K562 (cell line): ENCODE results near the gene C2CD5. TPM values are rescaled to one million over a fixed set of nuclear protein-coding genes. Genes with fewer than 3 reads are reported as not detected.
"Not testable (repeated sequence)": the region's sequence is repeated elsewhere in the genome, so short reads cannot be mapped to it uniquely, and the experiment has no call there.

Source experiments
- ATAC-seq: fragments of 200-7000 bp; cut with Tn5 transposase; 3 replicates; pipeline ENCODE4 v1.9.1; 2020; ENCODE audit warnings: moderate library complexity
- BruUV-seq: library from RNA; stranded (reverse); fragments of 400-500 nt; replicated peaks from 2 replicates; lab custom pipeline; 2021; lab: Mats Ljungman, UMichigan
- CTCF ChIA-PET: fragments of 300-600 bp; formaldehyde crosslinking; extraction: SDS; loops from one replicate; lab custom pipeline; 2021; ENCODE audit warnings: low intra/inter-chr PET ratio; lab: Yijun Ruan, JAX
- POLR2A ChIA-PET: fragments of 300-600, 350-650 bp; sonication (Branson Sonifier 250); formaldehyde crosslinking; extraction: SDS; loops from one replicate; lab custom pipeline; 2021; ENCODE audit warnings: antibody characterized with exemption, inconsistent platforms; lab: Yijun Ruan, JAX
- DNase-seq, 4 experiments: peaks; one replicate each; pipeline versions ENCODE4 v3.0.0 to v3.0.0-alpha.2; 2011 to 2018; ENCODE audit warnings: low spot score in 3 of 4, mixed read lengths in 3 of 4; ENCODE audit errors: extremely low read depth in 1 of 4
- FAIRE-seq: peaks from 2 replicates; lab custom pipeline; 2011; peaks lifted over from hg19 to GRCh38; lab: Jason Lieb, UNC
- H2AFZ ChIP-seq: 2 replicates; pipeline ENCODE4 v1.6.0; 2011; ENCODE audit warnings: low read depth, low read length, control low read depth, inconsistent platforms
- H3K27ac ChIP-seq: fragments of 200-600 bp; 3 replicates; pipeline ENCODE4 v1.8.0; 2011; ENCODE audit warnings: low read depth, mild to moderate bottlenecking, control low read depth, inconsistent platforms, low read length, moderate library complexity, mixed read lengths; ENCODE audit errors: extremely low read depth
- H3K27me3 ChIP-seq, 2 experiments: fragments of 300-600 bp in 1 of 2; 2 replicates in 1 of 2; 3 replicates in 1 of 2; pipeline versions ENCODE4 v1.6.0 to v1.8.0; 2011; ENCODE audit warnings: inconsistent platforms in 2 of 2, low read length in 2 of 2, mild to moderate bottlenecking in 1 of 2, mixed read lengths in 1 of 2, moderate library complexity in 1 of 2; ENCODE audit not compliant: control insufficient read depth in 2 of 2, insufficient read depth in 2 of 2
- H3K36me3 ChIP-seq: fragments of 300-600 bp; 3 replicates; pipeline ENCODE4 v1.8.0; 2011; ENCODE audit warnings: mild to moderate bottlenecking, low read length, inconsistent platforms; ENCODE audit not compliant: control insufficient read depth, insufficient read depth
- H3K4me1 ChIP-seq, 2 experiments: fragments of 200-600 bp in 1 of 2; replicated peaks in 1 of 2; 2 replicates in 1 of 2; 3 replicates in 1 of 2; pipeline versions ENCODE4 v1.5.1 to v1.8.0; 2011; ENCODE audit warnings: inconsistent platforms in 2 of 2, low read length in 2 of 2, mild to moderate bottlenecking in 1 of 2, mixed read lengths in 1 of 2, moderate library complexity in 1 of 2; ENCODE audit not compliant: control insufficient read depth in 2 of 2, insufficient read depth in 2 of 2
- H3K4me2 ChIP-seq: 2 replicates; pipeline ENCODE4 v1.6.1; 2011; ENCODE audit warnings: low read length, control low read depth, inconsistent platforms, mixed read lengths; ENCODE audit not compliant: insufficient read depth
- H3K4me3 ChIP-seq: fragments of 200-600 bp; sonication (generic), shearing (Covaris generic); 2 replicates; pipeline ENCODE4 v1.5.1; 2016; ENCODE audit warnings: control low read depth, inconsistent platforms
- H3K79me2 ChIP-seq: fragments of 200-600 bp; 3 replicates; pipeline ENCODE4 v1.8.0; 2011; ENCODE audit warnings: low read length, inconsistent platforms; ENCODE audit not compliant: control insufficient read depth, insufficient read depth
- H3K9ac ChIP-seq, 2 experiments: 2 replicates each; pipeline versions ENCODE4 v1.6.0 to v1.6.1; 2011; ENCODE audit warnings: low read depth in 2 of 2, low read length in 2 of 2, control low read depth in 1 of 2, inconsistent platforms in 1 of 2, mild to moderate bottlenecking in 1 of 2, mixed read lengths in 1 of 2; ENCODE audit not compliant: insufficient read depth in 1 of 2
- H3K9me1 ChIP-seq: one replicate; pipeline ENCODE4 v1.6.0; 2011; ENCODE audit warnings: inconsistent platforms, mild to moderate bottlenecking, low read length, moderate library complexity; ENCODE audit not compliant: control insufficient read depth, insufficient read depth
- H3K9me3 ChIP-seq: replicated peaks from 2 replicates; pipeline ENCODE4 v1.5.1; 2011; ENCODE audit warnings: low read depth, low read length, inconsistent platforms; ENCODE audit not compliant: control insufficient read depth, insufficient read depth
- H4K20me1 ChIP-seq: replicated peaks from 2 replicates; pipeline ENCODE4 v1.6.1; 2011; ENCODE audit warnings: low read length, inconsistent platforms, mixed read lengths; ENCODE audit not compliant: control insufficient read depth, insufficient read depth
- CHD7 ChIP-seq: fragments of 200-600 bp; sonication (generic); IDR thresholded peaks from one replicate; pipeline ENCODE4 v1.6.1; 2012; ENCODE audit warnings: mild to moderate bottlenecking, low read depth, low read length, inconsistent platforms
- HCFC1 ChIP-seq: IDR thresholded peaks from 2 replicates; pipeline ENCODE4 v1.6.1; 2012; ENCODE audit warnings: low read depth, low read length, improper control_type of control experiment
- MIER1 ChIP-seq: fragments of 450-650 bp; IDR thresholded peaks from 2 replicates; pipeline ENCODE4 v1.6.1; 2016; ENCODE audit warnings: antibody characterized with exemption, mild to moderate bottlenecking, low read depth
- SMARCE1 ChIP-seq: fragments of 450-650 bp; IDR thresholded peaks from 2 replicates; pipeline ENCODE4 v1.7.1; 2016; ENCODE audit warnings: mild to moderate bottlenecking
- SOX6 ChIP-seq: fragments of 450-650 bp; IDR thresholded peaks from 2 replicates; pipeline ENCODE4 v1.6.1; 2014; ENCODE audit warnings: mild to moderate bottlenecking
- TRIM24 ChIP-seq, 2 experiments: fragments of 450-650 bp; IDR thresholded peaks; 2 replicates each; pipeline ENCODE4 v1.6.1; 2016
- ZNF830 ChIP-seq: fragments of 250-450 bp; sonication (Bioruptor Pico); IDR thresholded peaks from 2 replicates; pipeline ENCODE4 v1.5.0; 2021; ENCODE audit warnings: mild to moderate bottlenecking
- WGBS: fragments of 100-300 bp; shearing (Covaris generic); methylation state at CpG from one replicate; pipeline ENCODE4 v1.1.6; 2016; ENCODE audit warnings: low coverage, mixed read lengths; ENCODE audit not compliant: insufficient coverage; ENCODE audit errors: missing lambda C conversion rate; 5-methylcytosine and 5-hydroxymethylcytosine counted together
- in situ Hi-C: fragments of 300-500 bp; cut with MboI; formaldehyde crosslinking; loops from 4 replicates; pipeline ENCODE4 v1.15.0; 2018; ENCODE audit warnings: inconsistent platforms, mixed read lengths
- intact Hi-C: fragments of 100-400 bp; cut with micrococcal nuclease; formaldehyde crosslinking; loops from 2 replicates; pipeline ENCODE4 v1.14.2; 2022
- polyA plus RNA-seq, 8 experiments: library from polyadenylated mRNA; depleted of rRNA in 4 of 8; stranded (reverse) in 5 of 8; unstranded in 3 of 8; fragments of >200 nt; fragmentation: Nextera tagmentation in 2 of 8; fragmentation: Illumina TruSeq in 1 of 8; extraction: Ambion mirVana in 2 of 8; extraction: Trizol in 1 of 8; gene quantifications; 2 replicates each; pipeline versions ENCODE4 v1.2.1 to v1.2.3, GENCODE V29; 2011 to 2014; ENCODE audit warnings: inconsistent platforms in 1 of 8, missing spikeins in 1 of 8
- total RNA-seq, 7 experiments: library from RNA; depleted of rRNA in 6 of 7; stranded (reverse); fragments of >200 nt in 6 of 7; fragmentation: Illumina TruSeq in 2 of 7; extraction: Trizol in 2 of 7; gene quantifications; 2 replicates each; pipeline versions ENCODE4 v1.2.1 to v1.2.3, GENCODE V29; 2011 to 2021; ENCODE audit warnings: low replicate concordance in 1 of 7

Gene C2CD5
- total and polyA plus RNA-seq, 9 of the 15 experiments (the other 6 are each of a cell fraction or from before 2014, with no cell fraction given) = 5.1 to 24.1 (median 14.3) TPM

GRCh38 chr12:22554750-22555149 lies 10.4 kb upstream of the C2CD5 start:
- FAIRE-seq, H3K36me3 ChIP-seq, H3K9me3 ChIP-seq, H3K27ac ChIP-seq, H3K4me2 ChIP-seq, in situ Hi-C loops, H2AFZ ChIP-seq, H3K4me3 ChIP-seq, POLR2A ChIA-PET, H3K79me2 ChIP-seq, DNase-seq, intact Hi-C loops, H4K20me1 ChIP-seq, H3K27me3 ChIP-seq, BruUV-seq, H3K9me1 ChIP-seq, H3K4me1 ChIP-seq, CTCF ChIA-PET, H3K9ac ChIP-seq, ATAC-seq: not testable (repeated sequence)
- WGBS = 61% methylated on average over 3 of the region's 4 CpGs
- TF ChIP-seq TRIM24 (IDR thresholded peaks at IDR 0.05) (peak; percentile 65 to 71), SMARCE1 (peak; percentile 20; the same call in 1 of the 2 replicates), SOX6 (peak; percentile 72; the same call in 1 of the 2 replicates)

GRCh38 chr12:22551624-22552023 lies 7.3 kb upstream of the C2CD5 start:
- CTCF ChIA-PET = no interaction called here
- Histone ChIP-seq H3K36me3 (no peaks in the 10 kb centered on the region), H3K4me1 (no peaks in the 10 kb centered on the region), H3K9me3 (no peaks in the 10 kb centered on the region), H3K4me2 (no peak overlapping the region), H2AFZ (no peak overlapping the region), H3K9ac (no peak overlapping the region), H3K9me1 (no peaks in the 10 kb centered on the region), H4K20me1 (no peaks in the 10 kb centered on the region), H3K4me3 (no peak overlapping the region), H3K27me3 (no peaks in the 10 kb centered on the region), H3K79me2 (no peaks in the 10 kb centered on the region), H3K27ac (no peak overlapping the region)
- BruUV-seq = no TSS peak
- in situ Hi-C loops (no loop called here), intact Hi-C loops (no loop called here)
- no peak for ATAC-seq
- POLR2A ChIA-PET = no interaction called here
- no peak for FAIRE-seq
- DNase-seq = no peak
- TF ChIP-seq HCFC1 = no peak
- TF ChIP-seq MIER1 = no peak
- TF ChIP-seq CHD7 = no peak
- TF ChIP-seq ZNF830 (CRISPR knock-in tag) = no peak
